ENCODE measurements around the gene WFDC11.

WFDC11 gene

GRCh38 chr20:45607810-45608209, 62.2 kb downstream of the WFDC11 start:
- no peak overlapping the region for H3K27ac ChIP-seq (ENCODE audit: poor library complexity, severe bottlenecking)
- peaks cover 18% of the 10 kb centered on the region for H3K4me1 ChIP-seq (ENCODE audit: insufficient read depth, poor library complexity, severe bottlenecking)
- DNase-seq (ENCODE audit: low spot score): no peak
- no peak for ATAC-seq (ENCODE audit: low read depth)
- peaks cover 16% of the 10 kb centered on the region for H3K27me3 ChIP-seq (ENCODE audit: insufficient read depth, poor library complexity, severe bottlenecking)
- TF ChIP-seq CTCF (IDR thresholded peaks at IDR 0.05; ENCODE audit: poor library complexity, severe bottlenecking): no peak
- peaks cover 27% of the 10 kb centered on the region for H3K9me3 ChIP-seq (ENCODE audit: severe bottlenecking)
- H3K36me3 ChIP-seq (ENCODE audit: low read depth): no peaks in the 10 kb centered on the region
- H3K4me3 ChIP-seq (ENCODE audit: severe bottlenecking): no peak overlapping the region
